Hepatocyte (in vitro differentiated cells): ENCODE measurements around the gene ZCCHC7. TPM values are rescaled to one million over a fixed set of nuclear protein-coding genes. Genes with fewer than 3 reads are reported as not detected.

Source experiments
- DNase-seq: peaks from one replicate; pipeline ENCODE4 v3.0.0-alpha.2; 2016; ENCODE audit warnings: low spot score
- H2AFZ ChIP-seq: fragments of 200-600 bp; sonication (generic); 2 replicates; pipeline ENCODE4 v1.6.0; 2016; ENCODE audit warnings: antibody characterized with exemption, mild to moderate bottlenecking
- H3K27ac ChIP-seq: fragments of 200-600 bp; sonication (generic); 2 replicates; pipeline ENCODE4 v1.5.1; 2016; ENCODE audit warnings: mild to moderate bottlenecking
- H3K27me3 ChIP-seq: fragments of 200-600 bp; sonication (generic); 2 replicates; pipeline ENCODE4 v1.6.1; 2016
- H3K36me3 ChIP-seq: fragments of 200-600 bp; sonication (generic); replicated peaks from 2 replicates; pipeline ENCODE4 v1.5.1; 2016; ENCODE audit warnings: low read depth; ENCODE audit not compliant: insufficient read depth
- H3K4me1 ChIP-seq: fragments of 200-600 bp; sonication (generic); 2 replicates; pipeline ENCODE4 v1.5.1; 2016; ENCODE audit warnings: mild to moderate bottlenecking, moderate library complexity; ENCODE audit not compliant: insufficient read depth
- H3K4me2 ChIP-seq: fragments of 200-600 bp; sonication (generic); 2 replicates; pipeline ENCODE4 v1.6.0; 2016
- H3K4me3 ChIP-seq: fragments of 200-600 bp; sonication (generic); 2 replicates; pipeline ENCODE4 v1.5.1; 2016; ENCODE audit warnings: mild to moderate bottlenecking
- H3K79me2 ChIP-seq: fragments of 200-600 bp; sonication (generic); 2 replicates; pipeline ENCODE4 v1.6.0; 2017; ENCODE audit warnings: mild to moderate bottlenecking
- H3K9me2 ChIP-seq: fragments of 200-600 bp; sonication (generic); replicated peaks from 2 replicates; pipeline ENCODE4 v1.6.0; 2017; ENCODE audit warnings: mild to moderate bottlenecking; ENCODE audit not compliant: insufficient read depth
- H3K9me3 ChIP-seq: fragments of 200-600 bp; sonication (generic); 2 replicates; pipeline ENCODE4 v1.5.1; 2016; ENCODE audit warnings: low read depth, mild to moderate bottlenecking
- H4K20me1 ChIP-seq: fragments of 200-600 bp; sonication (generic); 2 replicates; pipeline ENCODE4 v1.6.0; 2016; ENCODE audit warnings: mild to moderate bottlenecking; ENCODE audit not compliant: insufficient read depth, poor library complexity, severe bottlenecking
- EZH2 ChIP-seq: fragments of 200-600 bp; sonication (generic); IDR thresholded peaks from 2 replicates; pipeline ENCODE4 v1.6.1; 2016; ENCODE audit warnings: antibody characterized with exemption, mild to moderate bottlenecking, borderline replicate concordance
- EZH2phosphoT487 ChIP-seq: fragments of 200-600 bp; sonication (generic); IDR thresholded peaks from one replicate; pipeline ENCODE4 v1.6.1; 2018; ENCODE audit warnings: antibody characterized with exemption, mild to moderate bottlenecking, low read depth, moderate library complexity; ENCODE audit not compliant: unreplicated experiment, severe bottlenecking
- WGBS: methylation state at CpG from one replicate; pipeline ENCODE4 v1.1.6; 2016; ENCODE audit warnings: low lambda C conversion rate; ENCODE audit errors: missing lambda C conversion rate; 5-methylcytosine and 5-hydroxymethylcytosine counted together
- polyA plus RNA-seq: library from polyadenylated mRNA; unstranded; fragments of >200 nt; fragmentation: Nextera tagmentation; extraction: Ambion mirVana; gene quantifications from 2 replicates; pipeline ENCODE4 v1.2.1, GENCODE V29; 2016
- total RNA-seq: library from RNA; depleted of rRNA; stranded (reverse); fragments of >200 nt; gene quantifications from 2 replicates; pipeline ENCODE4 v1.2.3, GENCODE V29; 2014
- TF ChIP-seq, protein P1 (sequence below): fragments of 200-600 bp; sonication (generic); IDR thresholded peaks from 2 replicates; pipeline ENCODE4 v1.5.1; 2016; ENCODE audit warnings: antibody characterized with exemption, mild to moderate bottlenecking; ENCODE audit not compliant: poor library complexity

The ZCCHC7 gene
- total and polyA plus RNA-seq, 2 experiments from 2014 or later, result 12.3 to 14.6 TPM

DNA sequence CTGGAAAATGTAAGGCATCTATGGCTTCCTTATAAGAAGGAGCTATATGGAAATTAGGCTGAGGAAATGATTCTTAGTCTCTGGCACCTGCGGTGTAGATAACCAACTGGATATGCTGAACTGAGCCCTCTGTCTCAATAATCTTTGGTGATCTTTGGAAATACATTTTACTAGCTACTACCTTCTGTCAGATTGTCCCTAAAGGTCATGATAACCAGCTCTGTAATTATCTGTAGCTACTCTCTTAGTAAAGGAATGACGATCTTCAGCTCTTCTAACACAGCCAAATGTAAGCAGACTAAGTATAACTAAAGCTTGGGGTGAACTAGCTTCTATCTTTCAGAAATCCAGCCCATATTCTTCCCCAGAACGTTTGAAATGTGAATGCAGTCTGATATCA lies 177.2 kb downstream of the ZCCHC7 start:
- Histone ChIP-seq H3K27ac (no peak overlapping the region), H3K9me3 (no peaks in the 10 kb centered on the region), H3K4me3 (no peak overlapping the region), H2AFZ (no peak overlapping the region), H3K79me2 (peaks cover 7% of the 10 kb centered on the region), H4K20me1 (peaks cover 5% of the 10 kb centered on the region), H3K27me3 (no peaks in the 10 kb centered on the region), H3K4me1 (peaks cover 18% of the 10 kb centered on the region), H3K9me2 (no peaks in the 10 kb centered on the region), H3K4me2 (no peak overlapping the region), H3K36me3 (no peaks in the 10 kb centered on the region)
- TF ChIP-seq, protein P1, sequence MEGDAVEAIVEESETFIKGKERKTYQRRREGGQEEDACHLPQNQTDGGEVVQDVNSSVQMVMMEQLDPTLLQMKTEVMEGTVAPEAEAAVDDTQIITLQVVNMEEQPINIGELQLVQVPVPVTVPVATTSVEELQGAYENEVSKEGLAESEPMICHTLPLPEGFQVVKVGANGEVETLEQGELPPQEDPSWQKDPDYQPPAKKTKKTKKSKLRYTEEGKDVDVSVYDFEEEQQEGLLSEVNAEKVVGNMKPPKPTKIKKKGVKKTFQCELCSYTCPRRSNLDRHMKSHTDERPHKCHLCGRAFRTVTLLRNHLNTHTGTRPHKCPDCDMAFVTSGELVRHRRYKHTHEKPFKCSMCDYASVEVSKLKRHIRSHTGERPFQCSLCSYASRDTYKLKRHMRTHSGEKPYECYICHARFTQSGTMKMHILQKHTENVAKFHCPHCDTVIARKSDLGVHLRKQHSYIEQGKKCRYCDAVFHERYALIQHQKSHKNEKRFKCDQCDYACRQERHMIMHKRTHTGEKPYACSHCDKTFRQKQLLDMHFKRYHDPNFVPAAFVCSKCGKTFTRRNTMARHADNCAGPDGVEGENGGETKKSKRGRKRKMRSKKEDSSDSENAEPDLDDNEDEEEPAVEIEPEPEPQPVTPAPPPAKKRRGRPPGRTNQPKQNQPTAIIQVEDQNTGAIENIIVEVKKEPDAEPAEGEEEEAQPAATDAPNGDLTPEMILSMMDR, result no peak
- no peak for TF ChIP-seq EZH2
- TF ChIP-seq EZH2phosphoT487, result no peak
- WGBS, result 84% methylated on average over 3 of the region's 3 CpGs
- no peak for DNase-seq

GRCh38 chr9:37300620-37301019 lies 180.2 kb downstream of the ZCCHC7 start:
- Histone ChIP-seq H3K27ac (no peak overlapping the region), H3K4me1 (no peaks in the 10 kb centered on the region), H3K79me2 (peaks cover 7% of the 10 kb centered on the region), H3K4me3 (no peak overlapping the region), H4K20me1 (no peaks in the 10 kb centered on the region), H3K27me3 (no peaks in the 10 kb centered on the region), H3K36me3 (no peaks in the 10 kb centered on the region), H3K4me2 (no peak overlapping the region), H3K9me3 (no peaks in the 10 kb centered on the region), H2AFZ (no peak overlapping the region), H3K9me2 (no peaks in the 10 kb centered on the region)
- no peak for TF ChIP-seq EZH2phosphoT487
- peak; percentile 10 for DNase-seq
- 32% methylated on average over 1 of the region's 1 CpG for WGBS

- no peaks in the 10 kb centered on the region for H3K4me1 ChIP-seq
- H2AFZ ChIP-seq, result no peak overlapping the region
- no peaks in the 10 kb centered on the region for H3K27me3 ChIP-seq
- WGBS, result 98% methylated on average over 2 of the region's 2 CpGs
- H3K27ac ChIP-seq, result no peak overlapping the region
- H3K4me2 ChIP-seq, result no peak overlapping the region
- TF ChIP-seq, protein P1, result no peak
- TF ChIP-seq EZH2phosphoT487, result no peak
- TF ChIP-seq EZH2, result no peak
- no peaks in the 10 kb centered on the region for H3K9me3 ChIP-seq
- H4K20me1 ChIP-seq, result no peaks in the 10 kb centered on the region
- H3K79me2 ChIP-seq, result peaks cover 7% of the 10 kb centered on the region
- no peaks in the 10 kb centered on the region for H3K36me3 ChIP-seq
- DNase-seq, result no peak
- H3K9me2 ChIP-seq, result no peaks in the 10 kb centered on the region
- H3K4me3 ChIP-seq, result no peak overlapping the region
Measured at GRCh38 chr9:37301042-37301853, 180.9 kb downstream of the ZCCHC7 start.

DNA sequence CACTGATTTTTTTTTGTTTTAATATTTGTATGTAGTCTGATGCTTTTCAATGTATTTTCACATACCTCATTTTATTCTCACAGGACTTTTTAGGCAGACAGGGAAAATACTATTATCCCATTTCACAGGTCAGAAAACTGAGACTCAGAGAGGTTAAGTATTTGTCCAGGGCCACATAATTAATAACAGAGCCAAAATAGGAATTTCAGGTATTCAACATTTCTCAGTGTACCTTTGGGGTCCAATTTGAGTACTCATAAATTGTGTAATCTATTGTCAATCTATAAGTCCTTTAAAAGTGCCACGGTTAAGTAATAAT lies 181.4 kb downstream of the ZCCHC7 start:
- no peaks in the 10 kb centered on the region for H3K4me1 ChIP-seq
- no peak for TF ChIP-seq EZH2
- TF ChIP-seq EZH2phosphoT487, result no peak
- TF ChIP-seq, protein P1, result no peak
- no peak overlapping the region for H2AFZ ChIP-seq
- H3K36me3 ChIP-seq, result no peaks in the 10 kb centered on the region
- H3K4me2 ChIP-seq, result no peak overlapping the region
- H3K79me2 ChIP-seq, result peaks cover 7% of the 10 kb centered on the region
- H3K9me3 ChIP-seq, result no peaks in the 10 kb centered on the region
- no peak for DNase-seq
- H4K20me1 ChIP-seq, result no peaks in the 10 kb centered on the region
- H3K4me3 ChIP-seq, result no peak overlapping the region
- no peaks in the 10 kb centered on the region for H3K27me3 ChIP-seq
- 47% methylated on average over 1 of the region's 1 CpG for WGBS
- H3K9me2 ChIP-seq, result no peaks in the 10 kb centered on the region
- no peak overlapping the region for H3K27ac ChIP-seq
